Brain microvascular endothelial cell (primary cell): ENCODE measurements around the gene DCD.

Source experiments
- DNase-seq: peaks from one replicate; pipeline ENCODE4 v3.0.0-alpha.2; 2020
- H3K27ac ChIP-seq: fragments of 250-450 bp; sonication (Bioruptor Pico); 2 replicates; pipeline ENCODE4 v1.5.1; 2020; ENCODE audit warnings: mild to moderate bottlenecking, moderate library complexity
- H3K27me3 ChIP-seq: fragments of 250-450 bp; sonication (Bioruptor Pico); replicated peaks from 2 replicates; pipeline ENCODE4 v1.5.1; 2020; ENCODE audit warnings: mild to moderate bottlenecking
- H3K36me3 ChIP-seq: fragments of 250-450 bp; sonication (Bioruptor Pico); replicated peaks from 2 replicates; pipeline ENCODE4 v1.5.1; 2020; ENCODE audit warnings: mild to moderate bottlenecking
- H3K4me3 ChIP-seq: 2 replicates; pipeline ENCODE4 v1.5.1; 2011; ENCODE audit warnings: low read depth, mild to moderate bottlenecking, control low read depth, low read length, moderate library complexity
- CTCF ChIP-seq: IDR thresholded peaks from 2 replicates; pipeline ENCODE4 v1.5.1; 2011; ENCODE audit warnings: low read depth, mild to moderate bottlenecking, moderate library complexity, low read length, control low read depth, inconsistent platforms; ENCODE audit errors: missing control alignments
- in situ Hi-C: cut with HindIII; loops from 2 replicates; pipeline ENCODE4 v1.10.0; 2017; ENCODE audit warnings: low sequenced_read_pairs, low pct_ligation_motif_present

Gene DCD

DNA sequence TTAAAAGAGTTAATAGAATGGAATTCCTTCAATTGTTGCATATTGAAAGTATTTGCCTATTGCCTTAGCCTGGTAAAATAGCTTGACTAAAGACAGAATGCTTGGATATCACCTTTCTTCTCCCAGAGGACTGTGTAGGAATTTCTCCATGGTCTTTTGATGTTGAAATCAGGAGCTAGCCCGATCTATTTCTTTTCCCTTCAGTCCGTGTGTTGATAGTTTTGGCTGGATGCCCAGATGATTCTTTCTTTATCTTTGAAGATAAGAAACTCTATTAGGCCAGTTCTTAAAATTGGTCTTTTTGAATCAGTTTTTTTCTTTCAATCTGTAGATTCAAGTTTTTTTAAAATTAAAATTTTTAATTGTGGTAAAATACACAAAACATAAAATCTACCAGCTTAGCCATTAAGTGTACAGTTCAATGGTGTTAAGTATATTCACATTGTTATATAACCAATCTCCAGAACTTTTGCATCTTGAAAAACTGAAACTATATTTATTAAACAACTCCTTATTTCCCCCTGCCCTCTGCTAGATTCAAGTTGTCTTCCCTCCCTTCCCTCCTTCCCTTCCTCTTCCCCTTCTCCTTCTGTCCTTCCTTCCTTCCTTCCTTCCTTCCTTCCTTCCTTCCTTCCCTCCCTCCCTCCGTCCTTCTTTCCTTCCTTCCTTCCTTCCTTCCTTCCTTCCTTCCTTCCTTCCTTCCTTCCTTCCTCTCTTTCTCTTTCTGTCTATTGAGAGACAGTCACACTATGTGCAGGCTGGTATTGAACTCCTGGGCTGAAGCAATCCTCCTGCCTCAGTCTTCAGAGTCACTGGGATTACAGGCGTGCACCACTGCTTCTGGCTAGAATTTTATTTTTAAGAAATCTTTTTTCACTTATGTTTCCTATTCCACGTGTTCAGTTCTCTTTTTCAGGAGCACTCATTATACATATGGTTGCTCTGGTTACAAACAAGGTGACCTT is 23.6 kb downstream of the DCD start:
- H3K27ac ChIP-seq = no peak overlapping the region
- TF ChIP-seq CTCF = no peak
- DNase-seq = peak; percentile 10

GRCh38 chr12:54622463-54623183 is 25.5 kb downstream of the DCD start:
- no peak overlapping the region for H3K27ac ChIP-seq
- H3K27me3 ChIP-seq = peaks cover 3% of the 10 kb centered on the region
- no peak for DNase-seq
- no peak overlapping the region for H3K4me3 ChIP-seq
- peak; percentile 19 for TF ChIP-seq CTCF
- in situ Hi-C loops = no loop called here
- no peaks in the 10 kb centered on the region for H3K36me3 ChIP-seq

More for the DNA sequence above, 23.6 kb downstream of the DCD start:
- in situ Hi-C loops = no loop called here
- H3K4me3 ChIP-seq = no peak overlapping the region
- H3K36me3 ChIP-seq = no peaks in the 10 kb centered on the region
- H3K27me3 ChIP-seq = peaks cover 3% of the 10 kb centered on the region

GRCh38 chr12:54616933-54617680 is 31.1 kb downstream of the DCD start:
- H3K27me3 ChIP-seq = peaks cover 3% of the 10 kb centered on the region
- no peak for TF ChIP-seq CTCF
- H3K27ac ChIP-seq = no peak overlapping the region
- no peak overlapping the region for H3K4me3 ChIP-seq
- H3K36me3 ChIP-seq = no peaks in the 10 kb centered on the region
- DNase-seq = no peak
- in situ Hi-C loops = no loop called here

DNA sequence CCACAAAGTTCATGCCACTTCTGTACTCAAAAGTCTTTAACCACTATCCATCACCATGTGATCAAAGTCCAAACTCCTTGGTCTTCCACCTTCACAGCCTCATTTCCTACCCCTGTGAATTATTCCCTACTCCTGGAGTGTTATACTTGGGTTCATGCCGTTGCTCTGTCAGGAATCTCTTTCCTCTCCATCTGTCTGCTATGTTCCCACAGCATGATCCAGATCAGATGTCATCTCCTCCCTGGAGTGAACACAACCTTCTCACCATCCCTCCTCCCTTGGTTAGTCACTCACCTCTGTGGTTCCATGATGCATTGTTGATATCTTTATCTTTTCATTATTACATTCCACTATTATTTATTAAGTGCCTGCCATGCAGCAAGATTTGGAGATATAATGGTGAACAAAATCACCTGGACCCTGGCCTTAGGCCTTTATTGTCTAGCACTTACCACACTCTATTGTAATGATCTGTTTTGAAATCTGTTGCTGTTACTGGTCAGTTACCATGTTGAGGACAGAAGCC is 35.9 kb downstream of the DCD start:
- Histone ChIP-seq H3K36me3 (no peaks in the 10 kb centered on the region), H3K27ac (no peak overlapping the region), H3K27me3 (peaks cover 2% of the 10 kb centered on the region), H3K4me3 (no peak overlapping the region)
- no peak for TF ChIP-seq CTCF
- in situ Hi-C loops = no loop called here
- DNase-seq = no peak

DNA sequence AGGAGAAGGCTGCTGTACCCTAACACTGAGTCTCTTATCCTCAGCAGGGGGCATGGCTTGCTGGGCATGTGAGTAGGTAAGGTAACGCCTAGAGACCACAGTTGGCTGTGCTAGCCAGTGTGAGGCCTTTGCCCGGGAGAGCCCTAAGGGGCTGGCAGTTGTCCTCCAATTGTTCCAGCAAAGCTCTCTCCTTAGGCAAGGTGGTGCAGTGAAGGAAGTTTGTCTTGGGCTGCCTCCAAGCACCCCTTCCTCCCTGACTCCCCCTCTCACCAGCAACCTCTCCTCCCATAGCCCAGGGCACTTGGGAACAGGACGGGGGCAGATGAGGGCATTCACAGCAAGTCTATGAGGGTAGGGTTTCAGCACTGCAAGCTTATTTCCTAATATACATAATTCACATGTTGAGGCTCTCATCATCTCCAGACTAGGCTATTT is 36.4 kb downstream of the DCD start:
- no peaks in the 10 kb centered on the region for H3K36me3 ChIP-seq
- TF ChIP-seq CTCF = no peak
- H3K4me3 ChIP-seq = no peak overlapping the region
- H3K27me3 ChIP-seq = peaks cover 2% of the 10 kb centered on the region
- in situ Hi-C loops = no loop called here
- DNase-seq = no peak
- H3K27ac ChIP-seq = no peak overlapping the region
